ENCODE measurements around the gene BAMBI.

DNA sequence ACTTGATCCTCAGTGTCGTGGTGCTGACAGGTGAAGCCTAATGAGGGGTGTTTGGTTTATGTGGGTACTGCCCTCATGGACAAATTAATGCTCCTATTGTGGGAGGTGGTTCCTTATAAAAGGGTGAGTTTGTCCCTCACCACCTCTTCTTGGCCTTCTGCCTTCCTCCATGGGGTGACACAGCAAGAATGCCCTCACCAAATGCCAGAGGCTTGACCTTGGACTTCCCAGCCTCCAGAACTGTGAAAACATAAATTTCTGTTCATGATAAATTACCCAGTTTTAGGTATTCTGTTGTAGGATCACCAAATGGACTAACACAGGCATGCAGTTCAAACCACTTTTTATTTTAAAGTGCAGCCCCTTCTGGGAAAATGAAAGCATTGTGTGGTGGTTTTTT lies 39.4 kb downstream of the BAMBI start:
- no peak for TF ChIP-seq GATA2 (IDR thresholded peaks at IDR 0.05; ENCODE audit: low read depth, low read length)
- no peak for TF ChIP-seq GATA3 (IDR thresholded peaks at IDR 0.05; ENCODE audit: low read depth, low read length)

Measured in SH-SY5Y (cell line).